AG08396 (cell line): Measurements from ENCODE around the gene KCNQ2.

Experiments
- DNase-seq: peaks from one replicate; pipeline ENCODE4 v3.0.0; 2012; ENCODE audit warnings: low spot score, mixed read lengths

KCNQ2 gene

DNA sequence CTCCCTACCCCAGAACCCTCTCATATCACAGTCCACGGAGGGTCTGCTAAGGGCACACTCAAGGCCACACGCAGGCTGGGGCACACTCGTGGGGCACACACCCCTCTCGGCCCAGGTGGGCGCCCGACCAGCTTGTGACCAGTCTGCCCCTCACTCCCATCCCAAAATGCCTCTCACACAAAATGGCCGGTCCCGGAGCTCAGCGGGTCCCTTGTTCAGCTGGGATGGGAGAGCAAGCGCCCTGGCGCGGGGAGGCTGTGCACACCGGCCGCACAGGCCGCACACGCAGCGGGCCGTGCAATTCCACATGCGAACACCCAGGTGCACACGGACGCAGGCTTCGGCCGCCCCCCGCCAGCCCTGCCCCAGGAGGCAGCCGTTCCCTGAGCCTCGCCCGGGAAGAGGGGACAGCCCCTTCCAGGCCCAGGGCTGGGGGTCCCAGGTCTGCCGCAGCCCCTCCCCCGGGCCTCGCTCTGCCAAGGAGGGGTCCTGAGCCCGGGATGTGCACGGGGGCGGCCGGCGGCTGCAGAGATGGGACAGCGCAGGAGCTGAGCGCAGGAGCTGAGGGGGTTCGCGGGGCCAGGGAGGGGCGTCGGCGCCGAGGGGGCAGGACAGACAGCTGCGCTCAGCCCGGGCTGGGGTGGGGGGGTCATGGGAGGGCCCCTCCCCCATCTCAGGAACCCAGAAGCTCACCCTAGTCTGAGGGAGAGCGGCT, 1.3 kb downstream of the KCNQ2 start:
- no peak for DNase-seq

DNA sequence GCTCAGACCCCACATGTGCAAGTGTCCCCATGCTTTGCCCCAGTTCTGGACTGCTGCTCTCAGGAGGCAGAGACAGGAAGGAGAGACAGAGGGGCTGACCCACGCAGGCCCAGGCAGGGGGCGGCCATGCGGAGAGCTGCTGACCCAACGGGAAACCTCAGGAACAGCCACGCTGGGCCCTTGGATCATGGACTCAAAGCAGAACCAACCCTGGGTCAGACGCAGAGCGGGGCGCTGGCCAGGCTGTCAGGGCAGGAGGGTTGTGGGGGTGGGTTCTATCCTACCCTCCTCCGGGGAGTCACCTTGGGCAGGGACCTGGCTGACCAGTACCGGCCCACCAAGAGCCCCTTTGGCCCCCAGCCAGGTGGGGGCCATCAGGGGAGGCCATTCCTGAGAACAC, 2.0 kb downstream of the KCNQ2 start:
- DNase-seq: no peak

DNA sequence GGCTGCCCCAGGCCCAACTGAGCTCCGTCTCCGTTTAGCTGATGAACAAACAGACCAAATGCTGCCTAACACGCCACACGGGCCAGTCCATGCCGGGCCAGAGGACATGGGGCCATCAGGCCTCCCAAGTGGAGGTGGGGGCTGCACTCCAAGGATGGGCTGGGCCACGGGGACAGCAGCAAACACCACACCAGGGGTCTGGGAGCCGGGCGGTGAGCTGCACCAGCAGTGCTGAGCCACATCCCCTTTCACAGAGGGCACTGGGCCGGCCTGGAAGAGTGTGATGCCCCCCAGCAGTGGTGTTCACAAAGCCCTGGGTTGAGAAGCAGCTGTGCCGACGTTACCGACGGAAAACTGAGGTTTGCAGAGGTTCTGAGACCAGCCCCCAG, 2.7 kb downstream of the KCNQ2 start:
- no peak for DNase-seq

DNA sequence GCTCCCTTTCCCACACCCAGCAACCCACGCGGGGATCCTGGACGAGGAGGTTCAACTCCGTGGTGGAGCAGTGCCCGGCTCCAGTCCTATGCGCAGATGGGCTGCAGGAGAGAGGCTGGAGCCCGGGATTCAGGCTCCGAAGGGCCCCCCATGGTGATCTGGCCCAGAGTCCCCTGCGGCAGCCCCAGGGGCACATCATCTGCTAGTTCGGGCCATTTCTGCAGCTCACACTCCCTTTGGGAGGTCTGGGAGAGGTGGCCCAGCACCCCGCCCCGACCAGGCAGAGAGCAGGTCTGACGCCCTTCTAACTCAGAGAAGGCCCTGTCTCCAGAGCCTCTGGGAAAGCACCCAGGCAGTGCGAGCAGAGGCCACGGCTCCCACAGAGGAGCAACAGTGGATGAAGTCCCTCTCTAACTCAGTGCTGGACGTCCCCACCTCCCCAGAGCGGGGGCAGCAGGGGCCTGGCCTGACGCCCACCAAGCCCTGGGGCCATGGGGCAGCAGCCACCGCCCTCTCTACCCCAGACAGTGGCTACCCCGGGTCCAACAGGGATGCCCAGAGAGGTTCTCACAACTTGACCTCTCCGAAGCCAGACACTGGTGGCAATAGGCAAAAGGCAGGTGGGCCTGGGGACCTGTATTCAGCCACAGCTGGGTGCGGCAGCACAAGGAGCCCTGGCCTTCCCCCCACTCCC, 3.3 kb downstream of the KCNQ2 start:
- DNase-seq: no peak

DNA sequence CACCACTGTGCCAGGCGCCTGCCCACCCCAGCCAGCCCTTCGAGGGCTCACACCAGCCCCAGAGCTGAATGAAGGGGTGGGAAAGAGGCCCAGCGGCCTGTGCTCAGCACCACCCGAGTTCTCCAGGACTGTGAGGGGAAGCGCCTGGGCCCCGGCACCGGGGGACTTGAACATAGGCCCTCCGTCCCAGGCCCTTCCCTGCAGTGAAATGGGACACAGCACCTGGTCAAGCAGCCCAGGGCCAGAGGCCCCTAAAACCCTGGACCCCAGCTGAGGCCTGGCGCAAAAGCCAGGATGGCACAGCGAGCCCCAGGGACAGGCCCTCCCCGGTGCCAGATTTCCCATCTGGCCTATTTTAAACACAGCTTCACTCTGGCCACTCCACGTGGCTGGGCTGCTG, 4.0 kb downstream of the KCNQ2 start:
- DNase-seq: no peak

DNA sequence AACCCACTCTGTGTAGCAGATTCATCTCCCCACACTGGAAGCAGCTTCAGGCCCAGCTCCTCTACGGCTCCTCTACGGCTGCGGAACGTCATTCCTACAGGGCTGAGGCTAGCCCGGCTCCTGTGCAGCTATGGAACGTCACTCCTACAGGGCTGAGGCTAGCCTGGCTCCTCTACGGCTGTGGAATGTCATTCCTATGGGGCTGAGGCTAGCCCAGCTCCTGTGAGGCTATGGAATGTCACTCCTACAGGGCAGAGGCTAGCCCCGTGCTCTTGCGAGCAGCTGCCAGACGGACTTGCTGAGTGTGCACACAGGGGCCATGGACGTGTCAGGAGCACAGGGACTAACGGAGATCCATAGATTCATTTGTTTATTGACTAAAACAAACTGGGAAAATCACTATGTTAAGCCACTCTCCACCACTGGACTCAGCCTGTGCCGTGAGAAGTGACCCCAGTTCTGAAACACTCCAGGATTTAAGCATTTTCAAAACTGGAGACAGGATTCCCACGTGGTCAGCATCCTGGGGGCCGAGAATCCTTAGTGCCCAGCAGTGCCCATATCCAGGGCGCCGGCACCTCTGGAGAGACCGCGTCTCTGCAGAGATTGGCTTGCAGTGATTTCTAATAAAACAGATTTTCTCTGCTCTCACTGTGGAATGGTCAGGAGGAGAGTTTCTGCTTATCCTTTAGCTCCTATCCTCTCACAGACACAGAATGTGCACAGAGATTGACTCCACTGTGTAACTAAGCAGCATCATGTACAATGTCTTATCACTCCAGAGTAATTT, 5.0 kb downstream of the KCNQ2 start:
- DNase-seq: no peak

DNA sequence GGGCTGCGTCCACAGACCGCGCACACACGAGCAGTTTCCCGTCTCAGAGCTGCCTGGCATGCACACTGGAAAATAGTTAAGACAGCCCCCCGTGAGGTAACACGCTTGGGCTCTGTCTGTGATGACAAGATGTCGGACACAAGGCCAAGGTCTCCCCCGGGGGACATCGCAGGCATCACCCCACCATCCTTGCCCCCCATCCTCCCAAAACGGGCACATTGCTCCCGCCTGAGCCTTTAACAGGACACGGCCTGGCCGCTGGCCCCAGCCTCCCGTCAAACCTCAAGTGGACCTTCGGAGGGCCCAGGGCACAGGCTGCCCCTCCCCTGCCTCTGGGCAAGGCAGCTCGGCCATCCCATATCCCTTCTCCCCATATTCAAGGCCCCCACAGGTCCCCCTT, 5.6 kb downstream of the KCNQ2 start:
- DNase-seq: no peak

DNA sequence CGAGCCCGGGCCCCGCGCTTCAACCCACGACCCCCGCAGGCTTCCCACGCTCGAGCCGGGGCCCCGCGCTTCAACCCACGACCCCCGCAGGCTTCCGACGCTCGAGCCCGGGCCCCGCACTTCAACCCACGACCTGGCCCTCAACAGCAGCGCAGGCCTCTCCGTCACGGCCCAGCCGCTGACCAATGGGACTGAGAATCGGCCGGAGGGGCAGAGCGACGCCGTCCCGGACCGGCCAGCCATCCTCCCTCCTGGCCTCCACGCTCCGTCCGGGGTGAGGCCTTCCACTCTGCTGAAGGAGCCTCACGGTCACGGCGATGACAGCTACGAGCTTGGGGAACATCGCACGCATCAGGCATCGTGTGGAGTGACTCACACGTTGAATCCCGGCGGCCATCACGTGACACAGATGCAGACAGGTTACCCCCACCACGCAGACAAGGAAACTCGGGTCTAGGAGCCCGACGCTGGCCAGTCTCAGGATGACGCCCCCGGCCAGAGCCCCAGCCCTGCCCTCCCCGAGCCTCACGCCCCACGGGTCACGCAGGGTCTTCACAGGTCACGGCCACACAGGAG, 6.1 kb downstream of the KCNQ2 start:
- DNase-seq: no peak

DNA sequence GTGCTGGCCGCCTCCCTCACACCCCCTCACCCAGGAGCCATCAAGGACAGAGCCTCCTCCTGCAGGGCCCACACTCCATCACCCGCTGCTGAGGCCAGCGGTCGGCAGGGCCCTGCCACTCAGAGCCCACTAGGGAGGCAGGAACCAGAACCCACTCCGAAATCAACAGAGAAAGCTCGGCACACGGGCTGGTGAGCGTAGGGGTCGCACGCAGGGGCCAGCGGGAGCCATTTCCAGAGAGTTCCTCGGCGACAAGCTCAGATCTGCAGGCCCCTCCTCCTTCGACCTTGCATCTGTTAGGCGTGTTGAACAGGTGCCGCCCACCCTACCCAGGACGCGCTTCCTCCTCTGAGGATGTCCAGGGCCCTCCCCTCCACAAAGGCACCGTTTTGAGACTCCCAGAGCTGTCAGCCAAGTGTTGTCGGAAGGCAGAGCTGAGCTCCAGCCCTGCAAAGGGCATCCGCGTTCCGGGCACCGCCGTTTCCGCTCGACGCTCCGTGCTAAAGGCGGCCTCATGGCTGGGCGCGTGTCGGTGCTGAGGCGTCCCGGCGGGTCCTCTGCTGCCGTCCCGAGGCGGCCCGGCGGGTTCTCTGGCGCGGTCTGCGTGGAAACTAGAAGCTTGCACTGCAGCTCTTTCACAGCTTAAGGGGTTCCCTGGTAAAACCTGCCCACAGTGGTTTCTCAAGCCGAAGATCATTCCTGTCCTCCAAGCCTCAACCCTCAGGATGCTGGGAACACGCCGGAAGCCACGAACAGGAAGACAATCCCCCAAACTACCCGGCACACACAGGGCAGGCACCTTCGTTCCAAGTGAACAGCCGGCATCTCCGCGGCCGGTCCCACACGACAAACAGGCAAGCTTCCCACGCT, 6.8 kb downstream of the KCNQ2 start:
- no peak for DNase-seq

DNA sequence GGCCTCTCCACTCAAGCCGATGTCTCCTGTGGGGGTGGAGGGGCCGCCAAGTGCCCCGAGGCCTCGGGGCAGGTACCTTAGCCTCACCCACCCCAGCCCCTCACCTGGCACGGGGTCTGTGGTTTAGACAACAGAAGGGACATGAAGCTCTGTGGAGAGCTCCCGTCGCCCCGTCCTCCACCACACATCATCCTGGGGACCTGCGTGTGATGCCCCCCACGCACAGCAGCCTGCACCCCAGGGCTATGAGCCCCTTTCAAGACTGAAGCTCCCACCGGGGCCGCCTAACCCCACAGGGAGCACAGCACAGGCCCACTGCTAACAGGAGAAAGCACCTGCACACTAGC, 8.2 kb downstream of the KCNQ2 start:
- DNase-seq: no peak

DNA sequence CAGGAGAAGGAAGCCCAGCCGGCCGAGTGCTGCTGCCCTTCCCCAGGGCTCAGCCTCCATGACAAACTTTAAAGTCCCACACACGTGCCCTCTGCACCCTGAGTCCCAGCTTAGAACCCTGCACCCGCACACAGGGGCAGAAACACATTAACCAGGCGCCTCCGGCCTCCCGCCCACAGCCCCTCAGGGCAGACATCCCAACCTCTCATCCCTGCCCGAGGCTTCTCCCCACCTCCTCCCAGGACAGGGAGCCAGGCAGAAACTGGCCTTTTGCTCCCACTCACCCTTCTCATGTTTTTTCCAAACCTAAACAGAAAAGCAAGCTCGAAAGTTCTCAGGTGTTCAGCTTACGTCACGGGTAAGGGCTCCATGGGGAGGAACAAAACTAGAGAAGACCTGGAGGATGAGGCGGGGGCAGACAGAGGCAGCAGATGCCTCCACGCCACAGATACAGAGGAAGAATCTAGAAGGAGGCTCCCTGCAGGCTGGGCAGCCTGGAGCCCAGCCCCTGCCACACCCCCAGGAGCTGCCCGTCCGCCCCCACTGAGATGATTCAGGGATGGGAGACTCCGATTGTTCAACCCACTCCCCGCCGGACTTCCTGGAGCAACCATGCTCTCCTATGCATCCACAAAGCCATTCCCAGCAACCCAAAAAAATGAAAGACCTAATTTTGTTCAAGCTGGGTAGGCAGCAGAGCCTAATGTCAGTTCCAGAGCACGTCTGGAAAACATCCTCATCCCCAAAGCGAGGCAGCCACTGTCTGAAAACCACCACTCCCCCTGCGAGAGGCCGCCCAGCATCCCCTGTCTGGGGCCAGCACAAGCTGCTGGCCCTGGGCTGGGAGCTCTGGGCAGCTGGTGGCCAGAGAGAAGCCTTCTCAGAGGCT, 8.8 kb downstream of the KCNQ2 start:
- no peak for DNase-seq

DNA sequence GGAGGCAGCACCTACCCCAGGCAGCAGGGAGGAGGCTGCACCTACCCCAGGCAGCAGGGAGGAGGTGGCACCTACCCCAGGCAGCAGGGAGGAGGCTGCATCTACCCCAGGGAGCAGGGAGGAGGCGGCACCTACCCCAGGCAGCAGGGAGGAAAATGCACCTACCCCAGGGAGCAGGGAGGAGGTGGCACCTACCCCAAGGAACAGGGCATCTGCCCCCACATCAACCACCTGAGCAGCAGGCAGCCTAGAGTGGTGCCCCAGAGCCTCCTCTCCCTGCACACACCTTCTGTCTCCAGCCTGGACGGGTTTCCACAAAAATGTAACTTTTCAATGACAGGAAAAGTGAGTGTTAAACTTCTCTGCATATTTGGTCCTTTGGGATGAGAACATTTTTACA, 10.2 kb downstream of the KCNQ2 start:
- no peak for DNase-seq

DNA sequence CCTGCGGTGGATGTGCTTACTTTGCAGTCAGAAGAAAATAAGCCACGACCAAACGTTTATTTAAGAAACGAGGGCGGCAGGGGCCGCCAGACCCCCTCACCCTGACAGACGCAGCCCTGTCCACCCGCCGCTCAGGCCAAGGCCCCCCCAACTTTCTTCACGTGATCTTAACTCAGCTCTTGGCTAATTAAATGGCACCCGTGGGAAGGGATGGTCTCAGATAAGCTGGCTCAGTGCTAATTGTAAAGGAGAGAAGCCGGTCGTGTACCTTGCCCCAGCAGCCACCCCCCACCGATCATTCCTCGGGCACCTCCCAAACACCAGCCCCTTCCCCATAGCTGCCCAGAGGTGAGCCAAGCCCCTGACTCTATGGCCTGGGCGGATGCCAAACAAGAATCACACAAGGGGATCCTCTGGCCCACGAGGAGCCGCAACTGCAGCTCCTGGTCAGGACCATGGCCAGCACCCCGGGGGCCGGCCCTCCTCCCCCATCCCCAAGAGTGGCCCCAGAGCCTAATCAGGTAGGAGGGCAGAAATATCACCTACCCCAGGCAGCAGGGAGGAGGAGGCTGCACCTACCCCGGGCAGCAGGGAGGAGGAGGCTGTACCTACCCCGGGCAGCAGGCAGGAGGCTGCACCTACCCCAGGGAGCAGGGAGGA, 11.2 kb downstream of the KCNQ2 start:
- peak; percentile 62 for DNase-seq

DNA sequence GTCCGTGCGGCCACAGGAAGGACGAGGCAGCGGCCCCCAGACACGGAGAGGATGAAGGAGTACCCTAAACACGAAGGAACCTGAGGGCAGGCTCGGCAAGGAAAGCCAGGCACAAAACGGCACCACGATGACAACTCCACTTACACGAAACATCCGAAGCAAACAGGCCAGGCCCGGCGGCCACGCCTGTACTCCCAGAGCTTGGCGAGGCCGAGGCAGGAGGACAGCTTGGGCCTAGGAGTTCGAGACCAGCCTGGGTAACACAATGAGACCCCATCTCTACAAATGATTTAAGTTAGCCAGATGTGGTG, 13.4 kb downstream of the KCNQ2 start:
- DNase-seq: no peak

DNA sequence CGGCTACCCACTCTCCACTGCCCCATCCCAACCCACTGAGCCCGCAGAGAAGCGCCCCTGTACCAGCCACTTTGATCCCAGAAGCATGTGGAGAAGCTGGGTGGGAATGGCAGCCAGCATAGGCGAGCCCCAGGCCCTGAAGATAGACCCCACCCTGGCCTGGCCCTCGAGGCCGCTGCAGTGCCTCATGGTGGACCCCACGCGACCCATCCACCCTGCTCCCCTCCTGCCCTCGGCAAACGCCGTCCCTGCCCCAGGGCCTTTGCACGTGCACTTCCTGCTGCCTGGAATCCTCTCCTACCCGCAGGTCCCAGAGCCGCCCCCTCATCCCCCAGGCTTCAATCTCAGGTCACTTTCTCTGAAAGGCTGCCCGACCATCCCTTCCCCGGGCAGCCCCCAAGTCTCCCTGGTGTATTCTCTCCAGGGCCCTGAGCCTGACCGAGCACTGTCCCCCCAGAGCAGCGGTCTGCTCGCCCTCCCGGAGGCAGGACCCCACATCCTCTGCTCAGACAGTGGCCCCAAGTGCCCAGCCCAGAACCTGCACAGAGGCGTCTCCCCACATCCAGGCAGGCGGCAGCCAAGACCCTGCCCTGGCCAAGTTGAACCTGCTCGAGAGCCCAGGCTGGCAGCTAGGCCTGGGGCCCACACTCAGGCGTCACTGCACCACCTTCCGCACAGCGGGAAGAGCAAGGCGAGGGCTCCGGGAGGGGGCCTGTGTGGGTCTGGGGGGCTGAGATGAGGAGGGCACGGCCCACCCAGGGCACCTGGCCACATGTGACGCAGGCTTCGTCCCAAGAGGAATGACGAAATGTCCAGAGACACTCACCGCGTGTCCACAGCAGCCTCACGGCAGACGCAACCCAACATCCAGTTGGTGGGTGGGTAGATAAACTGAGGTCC, 14.0 kb downstream of the KCNQ2 start:
- DNase-seq: no peak

DNA sequence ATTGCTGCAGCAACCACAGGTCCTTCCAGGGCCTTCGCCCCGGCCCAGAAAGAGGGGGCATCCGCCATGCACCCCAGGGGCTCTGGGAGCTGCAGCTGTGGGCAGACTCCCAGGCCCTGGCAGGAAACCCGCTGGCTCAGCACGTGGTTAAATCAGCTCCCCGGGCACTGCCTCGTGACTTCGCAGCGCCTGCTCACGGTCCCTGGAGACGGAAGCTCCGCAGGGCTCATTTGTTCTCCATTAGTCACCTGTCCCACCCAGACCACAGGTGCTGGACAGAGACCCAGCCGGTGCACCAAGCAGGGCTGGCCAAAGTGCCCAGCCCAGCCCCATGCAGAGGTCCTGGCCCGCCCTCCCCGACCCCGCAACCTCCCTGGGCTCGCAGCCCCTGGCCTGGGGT, 14.7 kb downstream of the KCNQ2 start:
- DNase-seq: peak; percentile 69

DNA sequence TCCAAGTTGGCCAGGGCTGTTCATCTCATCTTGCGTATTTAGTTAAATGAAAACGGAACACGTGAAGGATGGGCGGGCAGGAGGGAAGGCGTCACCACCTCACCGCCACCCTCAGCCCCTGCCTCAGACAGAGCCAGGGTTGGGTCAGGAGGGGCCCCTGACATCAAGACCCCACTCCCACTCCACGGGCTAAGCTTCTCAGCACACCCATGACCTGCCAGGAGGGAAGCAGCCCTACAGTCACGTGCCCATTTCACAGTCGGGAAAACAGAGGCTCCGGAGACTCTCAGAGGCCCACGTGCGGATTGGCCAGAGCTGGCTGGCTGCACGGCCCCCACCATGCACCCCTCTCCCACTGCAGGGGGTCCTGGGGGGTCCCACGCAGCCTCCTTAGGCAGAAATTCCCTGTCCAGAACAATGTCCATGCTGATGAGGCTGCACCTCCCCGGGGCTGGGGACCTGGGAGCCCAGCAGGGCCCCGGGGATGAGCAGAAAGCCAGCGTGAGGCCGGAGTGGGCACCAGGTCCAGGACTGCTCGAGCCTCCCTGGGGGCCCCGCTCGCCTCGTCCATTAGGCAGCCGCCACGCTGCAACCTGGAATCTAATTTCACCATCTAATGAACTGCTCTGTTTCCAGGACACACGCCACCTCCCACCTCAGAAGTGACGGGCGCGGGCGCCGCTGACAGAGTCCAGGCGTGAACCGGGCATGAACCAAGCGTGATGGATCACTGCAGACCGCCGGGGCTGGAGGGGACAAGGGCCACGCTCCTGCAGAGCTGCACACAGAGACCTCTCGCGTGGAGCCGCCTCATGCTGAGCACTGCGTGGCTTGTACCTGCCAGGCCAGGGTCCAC, 15.8 kb downstream of the KCNQ2 start:
- no peak for DNase-seq

DNA sequence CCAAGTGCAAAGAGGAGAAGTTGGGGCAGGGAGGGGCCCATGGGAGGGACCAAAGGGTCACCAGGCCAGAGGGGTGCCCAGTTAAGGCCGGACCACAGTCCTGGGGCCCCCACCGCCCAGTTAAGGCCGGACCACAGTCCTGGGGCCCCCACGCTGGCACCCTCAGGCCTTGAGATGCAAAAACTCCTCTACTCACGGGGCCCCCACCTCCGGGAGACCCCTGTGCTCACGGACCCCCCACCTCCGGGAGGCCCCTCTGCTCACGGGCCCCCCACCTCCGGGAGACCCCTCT, 16.9 kb downstream of the KCNQ2 start:
- no peak for DNase-seq
